Measurements from ENCODE around the gene IST1.

Gene IST1

DNA sequence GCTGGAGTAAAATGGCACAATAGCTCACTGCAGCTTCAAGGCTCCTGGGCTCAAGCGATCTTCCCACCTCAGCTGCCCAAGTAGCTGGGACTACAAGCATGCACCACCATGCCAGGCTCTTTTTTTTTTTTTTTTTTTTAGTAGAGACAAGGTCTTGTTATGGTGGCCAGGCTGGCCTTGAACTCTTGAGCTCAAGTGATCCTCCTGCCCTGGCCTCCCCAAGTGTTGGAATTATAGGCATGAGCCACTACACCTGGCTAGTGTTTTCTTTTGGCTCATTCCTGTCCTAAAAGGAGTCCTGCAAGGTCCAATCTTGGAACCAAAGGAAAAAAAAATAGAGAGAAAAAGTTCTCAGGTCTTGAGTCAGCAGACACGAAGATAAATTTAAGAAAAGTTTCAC, 74.0 kb downstream of the IST1 start:
- DNase-seq = no peak

DNA sequence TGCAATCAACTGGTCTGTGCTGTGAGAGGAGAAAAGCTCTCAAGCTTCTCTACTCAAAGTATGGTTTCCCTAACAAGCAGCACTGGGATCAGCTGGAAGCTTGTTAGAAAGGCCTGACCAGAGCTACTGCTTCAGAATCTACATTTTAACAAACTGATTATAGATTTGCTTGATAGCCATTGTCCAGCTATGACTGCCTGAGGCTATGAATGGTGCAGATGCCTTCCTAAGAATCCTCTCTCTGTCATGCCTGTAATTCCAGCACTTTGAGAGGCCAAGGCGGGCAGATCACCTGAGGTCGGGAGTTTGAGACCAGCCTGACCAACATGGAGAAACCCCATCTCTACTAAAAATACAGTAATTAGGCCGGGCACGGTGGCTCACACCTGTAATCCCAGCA, 76.2 kb downstream of the IST1 start:
- no peak for DNase-seq

DNA sequence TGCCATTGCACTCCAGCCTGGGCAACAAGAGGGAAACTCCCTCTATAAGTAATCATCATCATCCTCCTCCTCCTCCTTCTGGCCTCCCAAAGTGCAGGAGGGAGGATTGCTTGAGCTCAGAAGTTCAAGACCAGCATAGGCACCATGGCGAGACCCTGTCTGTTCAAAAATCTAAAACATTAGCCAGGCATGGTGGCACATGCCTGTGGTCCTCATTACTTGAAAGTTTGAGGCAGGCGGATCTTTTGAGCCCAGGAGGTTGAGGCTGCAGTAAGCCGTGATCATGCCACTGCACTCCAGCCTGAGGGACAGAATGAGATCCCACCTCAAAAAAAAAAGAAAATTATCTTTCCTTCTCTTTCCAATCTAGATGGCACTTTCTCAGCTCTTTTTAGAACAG, 77.0 kb downstream of the IST1 start:
- DNase-seq = no peak

DNA sequence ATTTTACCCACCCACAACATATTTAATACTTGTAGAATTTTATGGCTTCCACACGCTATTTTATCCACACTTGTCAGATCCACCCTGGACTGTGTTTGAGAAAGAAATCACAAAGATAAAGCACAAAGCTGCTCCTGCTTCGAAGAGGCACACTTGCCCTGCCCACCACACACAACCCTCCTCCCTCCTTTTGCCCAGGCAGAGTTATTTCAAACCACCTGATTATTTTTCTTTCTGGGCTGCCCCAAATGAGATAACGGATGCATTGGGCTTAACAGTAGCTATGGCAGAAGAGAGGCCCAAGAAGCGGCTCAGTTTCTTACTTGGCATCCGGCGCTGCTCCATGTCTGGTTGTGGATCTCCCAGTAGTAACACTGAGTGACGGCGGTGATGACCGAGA, 77.7 kb downstream of the IST1 start:
- no peak for DNase-seq

DNA sequence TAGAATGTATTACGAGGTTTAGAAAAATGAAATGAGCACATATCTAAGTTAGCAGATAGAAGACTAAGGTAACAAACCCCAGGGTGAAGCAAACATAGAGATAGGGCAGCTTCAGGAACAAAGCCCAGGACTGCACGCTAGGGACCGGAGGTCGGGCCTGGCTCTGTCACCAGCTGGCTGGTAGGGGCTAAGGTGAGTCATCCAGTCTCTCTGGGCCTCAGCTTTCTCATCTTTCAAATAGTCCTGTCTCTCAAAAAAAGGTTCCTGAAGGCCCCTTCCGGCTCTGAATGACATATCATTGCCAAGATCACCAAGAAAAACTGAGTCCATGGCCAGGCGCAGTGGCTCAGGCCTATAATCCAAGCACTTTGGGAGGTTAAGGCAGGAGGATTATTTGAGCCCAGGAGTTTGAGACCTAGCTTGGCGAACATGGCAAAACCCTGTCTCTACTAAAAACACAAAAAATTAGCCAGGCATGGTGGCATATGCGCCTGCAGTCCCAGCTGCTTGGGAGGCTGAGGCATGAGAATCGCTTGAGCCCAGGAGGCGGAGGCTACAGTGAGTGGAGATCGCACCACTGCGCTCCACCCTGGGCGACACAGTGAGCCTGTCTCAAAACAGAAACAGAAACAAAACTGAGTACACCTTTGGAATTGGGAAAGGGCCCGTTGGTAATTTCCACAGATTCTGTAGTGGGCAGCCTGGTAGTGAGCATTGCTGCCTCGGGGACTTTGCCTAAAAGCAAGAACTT, 78.9 kb downstream of the IST1 start:
- no peak for DNase-seq

Data from NCI-H187 (cell line).